NCI-H1092 treated with DMSO at 0.1 percent for 48 hours (cell line): ENCODE measurements around the gene DMD.
"Not testable (repeated sequence)": the region's sequence is repeated elsewhere in the genome, so short reads cannot be mapped to it uniquely, and the experiment has no call there.

Experiments used
- DNase-seq: peaks from one replicate; lab custom pipeline; 2025; lab: John Stamatoyannopoulos, UW

Gene DMD

GRCh38 chrX:32024072-32024471 lies 1187.3 kb downstream of the DMD start:
- no peak for DNase-seq

GRCh38 chrX:32016195-32016594 lies 1195.2 kb downstream of the DMD start:
- no peak for DNase-seq

- no peak for DNase-seq
Observed at GRCh38 chrX:32010948-32011347, 1200.4 kb downstream of the DMD start.

- no peak for DNase-seq
Observed at GRCh38 chrX:32010212-32010611, 1201.1 kb downstream of the DMD start.

- peak; percentile 39 for DNase-seq
Observed at GRCh38 chrX:31993637-31994036, 1217.7 kb downstream of the DMD start.

- DNase-seq = no peak
Observed at GRCh38 chrX:31988975-31989374, 1222.4 kb downstream of the DMD start.

- no peak for DNase-seq
Observed at GRCh38 chrX:31981546-31982062, 1229.7 kb downstream of the DMD start.

GRCh38 chrX:31969714-31970113 lies 1241.6 kb downstream of the DMD start:
- no peak for DNase-seq

- no peak for DNase-seq
Observed at GRCh38 chrX:31962256-31962655, 1249.1 kb downstream of the DMD start.

- no peak for DNase-seq
Observed at GRCh38 chrX:31934842-31935370, 1276.4 kb downstream of the DMD start.

GRCh38 chrX:31934015-31934414 lies 1277.3 kb downstream of the DMD start:
- DNase-seq = no peak

GRCh38 chrX:31932769-31933168 lies 1278.6 kb downstream of the DMD start:
- DNase-seq = no peak

GRCh38 chrX:31932320-31932719 lies 1279.0 kb downstream of the DMD start:
- not testable (repeated sequence) for DNase-seq

GRCh38 chrX:31931225-31931624 lies 1280.1 kb downstream of the DMD start:
- DNase-seq = no peak

GRCh38 chrX:31929366-31929765 lies 1282.0 kb downstream of the DMD start:
- no peak for DNase-seq

- no peak for DNase-seq
Observed at GRCh38 chrX:31921236-31921635, 1290.1 kb downstream of the DMD start.

GRCh38 chrX:31909850-31910572 lies 1301.3 kb downstream of the DMD start:
- no peak for DNase-seq

GRCh38 chrX:31894152-31894551 lies 1317.2 kb downstream of the DMD start:
- DNase-seq = no peak

GRCh38 chrX:31893525-31893924 lies 1317.8 kb downstream of the DMD start:
- no peak for DNase-seq

GRCh38 chrX:31889088-31889487 lies 1322.3 kb downstream of the DMD start:
- DNase-seq = no peak

GRCh38 chrX:31884535-31884934 lies 1326.8 kb downstream of the DMD start:
- DNase-seq = no peak

GRCh38 chrX:31872007-31872406 lies 1339.3 kb downstream of the DMD start:
- no peak for DNase-seq

GRCh38 chrX:31870267-31870666 lies 1341.1 kb downstream of the DMD start:
- DNase-seq = no peak

- DNase-seq = no peak
Observed at GRCh38 chrX:31860686-31861085, 1350.7 kb downstream of the DMD start.
